LNCAP (cell line): ENCODE data around the gene CAMK2B.

Source experiments
- TF ChIP-seq, protein P1 (sequence below): fragments of 450-650 bp; IDR thresholded peaks from 2 replicates; pipeline ENCODE4 v1.5.1; 2017; ENCODE audit warnings: mild to moderate bottlenecking

The CAMK2B gene

DNA sequence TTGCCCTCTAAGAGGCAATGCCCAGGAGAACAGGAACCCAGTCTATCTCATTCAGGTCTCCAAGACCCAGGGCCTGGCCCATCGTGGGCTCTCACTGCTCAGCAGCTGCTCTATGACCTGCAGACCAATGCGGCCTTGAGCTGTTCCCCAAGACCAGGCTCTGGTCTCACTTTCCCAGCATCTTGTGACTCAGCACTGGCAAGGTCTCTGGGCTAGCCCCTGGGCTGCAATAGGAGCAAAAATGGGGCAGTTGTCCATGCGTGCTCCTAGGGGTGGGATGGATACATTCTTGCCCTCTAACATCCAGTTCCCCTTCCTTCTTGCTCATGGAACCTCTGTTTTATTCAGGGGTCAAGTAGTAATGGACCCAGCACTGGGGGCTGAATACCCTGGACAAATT is 149.7 kb downstream of the CAMK2B start:
- TF ChIP-seq, protein P1, sequence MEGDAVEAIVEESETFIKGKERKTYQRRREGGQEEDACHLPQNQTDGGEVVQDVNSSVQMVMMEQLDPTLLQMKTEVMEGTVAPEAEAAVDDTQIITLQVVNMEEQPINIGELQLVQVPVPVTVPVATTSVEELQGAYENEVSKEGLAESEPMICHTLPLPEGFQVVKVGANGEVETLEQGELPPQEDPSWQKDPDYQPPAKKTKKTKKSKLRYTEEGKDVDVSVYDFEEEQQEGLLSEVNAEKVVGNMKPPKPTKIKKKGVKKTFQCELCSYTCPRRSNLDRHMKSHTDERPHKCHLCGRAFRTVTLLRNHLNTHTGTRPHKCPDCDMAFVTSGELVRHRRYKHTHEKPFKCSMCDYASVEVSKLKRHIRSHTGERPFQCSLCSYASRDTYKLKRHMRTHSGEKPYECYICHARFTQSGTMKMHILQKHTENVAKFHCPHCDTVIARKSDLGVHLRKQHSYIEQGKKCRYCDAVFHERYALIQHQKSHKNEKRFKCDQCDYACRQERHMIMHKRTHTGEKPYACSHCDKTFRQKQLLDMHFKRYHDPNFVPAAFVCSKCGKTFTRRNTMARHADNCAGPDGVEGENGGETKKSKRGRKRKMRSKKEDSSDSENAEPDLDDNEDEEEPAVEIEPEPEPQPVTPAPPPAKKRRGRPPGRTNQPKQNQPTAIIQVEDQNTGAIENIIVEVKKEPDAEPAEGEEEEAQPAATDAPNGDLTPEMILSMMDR = no peak

DNA sequence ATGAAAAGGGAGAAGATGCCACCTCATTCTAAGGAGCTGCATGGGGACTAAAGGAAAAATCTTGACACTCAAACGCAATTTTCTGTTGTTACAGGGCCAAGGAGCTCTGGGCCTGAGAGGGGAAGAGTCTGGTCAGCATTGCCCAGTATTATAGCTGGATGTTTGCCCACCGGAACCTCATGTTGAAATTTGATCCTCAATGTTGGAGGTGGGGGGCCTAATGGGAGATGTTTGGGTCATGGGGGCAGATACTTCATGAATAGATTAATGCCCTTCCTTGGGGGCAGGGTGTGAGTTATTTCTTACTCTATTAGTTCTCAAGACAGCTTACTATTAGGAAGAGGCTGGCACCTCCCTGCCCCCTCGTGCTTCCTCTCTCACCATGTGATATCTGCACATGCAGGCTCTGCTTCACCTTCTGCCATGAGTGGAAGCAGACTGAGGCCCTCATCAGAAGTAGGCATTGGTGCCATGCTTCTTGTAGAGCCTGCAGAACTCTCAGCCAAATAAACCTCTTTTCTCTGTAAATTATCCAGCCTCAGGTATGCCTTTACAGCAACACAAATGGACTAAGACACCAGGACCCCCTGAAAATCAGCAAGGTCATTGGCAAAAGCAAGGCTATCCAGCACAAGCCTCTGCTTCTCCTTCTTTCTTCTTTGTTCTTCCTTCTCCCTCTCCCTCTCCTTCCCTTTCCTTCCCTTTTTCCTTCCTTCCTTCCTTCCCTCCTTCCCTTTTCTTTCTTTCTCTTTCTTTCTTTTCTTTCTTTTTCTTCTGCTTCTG is 151.3 kb downstream of the CAMK2B start:
- TF ChIP-seq, protein P1 = no peak

DNA sequence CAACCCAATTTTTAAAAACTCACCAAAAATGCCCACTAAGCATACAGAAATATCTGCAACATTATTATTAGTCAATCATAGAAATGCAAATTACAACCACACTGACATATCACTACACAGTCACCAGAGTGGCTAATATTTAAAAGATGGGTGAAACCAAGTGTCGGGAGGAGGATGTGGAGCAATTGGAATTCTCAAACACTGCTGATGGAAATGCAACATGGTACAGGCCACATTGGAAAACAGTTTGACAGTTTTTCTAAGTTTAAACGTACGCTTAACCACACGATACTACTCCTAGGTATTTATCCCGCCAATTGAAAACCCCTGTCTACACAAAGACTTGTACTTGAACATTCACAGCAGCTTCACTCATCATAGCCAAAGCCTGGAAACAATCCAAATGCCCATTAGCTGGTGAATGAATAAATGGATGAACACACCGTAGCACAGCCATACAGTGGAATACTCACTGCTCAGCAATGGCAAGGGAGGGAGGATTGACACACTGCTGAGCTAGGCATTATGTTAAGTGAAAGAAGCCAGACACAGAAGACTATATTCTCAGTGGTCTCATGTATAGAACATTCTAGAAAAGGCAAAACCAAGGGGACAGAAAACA is 152.5 kb downstream of the CAMK2B start:
- TF ChIP-seq, protein P1 = no peak

DNA sequence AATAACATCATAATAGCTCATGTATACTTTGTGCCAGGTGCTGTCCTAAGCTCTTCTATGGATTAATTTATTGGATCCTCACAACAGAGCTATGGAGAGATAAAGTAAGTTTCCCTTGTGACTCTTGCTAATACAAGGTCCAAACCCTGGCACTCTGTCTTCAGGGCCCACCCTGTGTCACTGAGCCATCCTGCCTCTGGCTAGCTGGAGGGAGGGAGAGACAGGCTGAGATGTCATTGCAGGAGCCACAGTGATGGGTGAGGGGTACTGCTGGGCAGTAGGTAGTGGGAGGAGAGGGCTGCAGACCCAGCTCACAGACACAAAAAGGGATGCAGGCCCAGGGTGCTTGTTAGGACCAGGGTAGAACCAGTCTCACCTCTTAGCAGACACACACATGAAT is 153.0 kb downstream of the CAMK2B start:
- TF ChIP-seq, protein P1 = no peak

- TF ChIP-seq, protein P1 = no peak
These were observed 157.5 kb downstream of the CAMK2B start for GRCh38 chr7:44167920-44168319.
